ENCODE results near the gene KIRREL3. TPM values are rescaled to one million over a fixed set of nuclear protein-coding genes. Genes with fewer than 3 reads are reported as not detected.

Gene KIRREL3
- total and polyA plus RNA-seq, 9 donors = 0.25 to 5.3 (median 0.48) TPM

DNA sequence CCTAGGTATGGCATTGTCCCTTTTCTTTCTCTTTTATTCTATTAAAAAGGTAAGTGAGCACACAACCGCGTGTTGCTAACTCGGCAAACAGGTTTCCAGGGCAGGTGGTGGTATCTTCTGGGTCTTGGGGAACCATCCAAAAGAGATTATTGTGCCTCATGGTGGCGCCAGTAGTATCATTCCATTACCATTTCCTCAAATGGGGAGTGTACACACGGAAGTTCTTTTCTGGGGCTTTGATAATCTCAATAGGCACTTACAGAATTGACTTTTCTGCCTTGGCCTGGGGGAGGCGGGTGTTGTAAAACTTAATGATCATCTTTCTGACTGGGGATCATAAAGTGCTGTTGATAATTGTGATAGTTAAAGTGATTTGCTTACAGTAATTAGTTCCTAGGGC lies 234.1 kb downstream of the KIRREL3 start:
- H3K27ac ChIP-seq = no peak overlapping the region
- TF ChIP-seq EP300 (IDR thresholded peaks at IDR 0.05) (no peak), POLR2A (IDR thresholded peaks at IDR 0.05) (no peak)
- TF ChIP-seq, protein P1, sequence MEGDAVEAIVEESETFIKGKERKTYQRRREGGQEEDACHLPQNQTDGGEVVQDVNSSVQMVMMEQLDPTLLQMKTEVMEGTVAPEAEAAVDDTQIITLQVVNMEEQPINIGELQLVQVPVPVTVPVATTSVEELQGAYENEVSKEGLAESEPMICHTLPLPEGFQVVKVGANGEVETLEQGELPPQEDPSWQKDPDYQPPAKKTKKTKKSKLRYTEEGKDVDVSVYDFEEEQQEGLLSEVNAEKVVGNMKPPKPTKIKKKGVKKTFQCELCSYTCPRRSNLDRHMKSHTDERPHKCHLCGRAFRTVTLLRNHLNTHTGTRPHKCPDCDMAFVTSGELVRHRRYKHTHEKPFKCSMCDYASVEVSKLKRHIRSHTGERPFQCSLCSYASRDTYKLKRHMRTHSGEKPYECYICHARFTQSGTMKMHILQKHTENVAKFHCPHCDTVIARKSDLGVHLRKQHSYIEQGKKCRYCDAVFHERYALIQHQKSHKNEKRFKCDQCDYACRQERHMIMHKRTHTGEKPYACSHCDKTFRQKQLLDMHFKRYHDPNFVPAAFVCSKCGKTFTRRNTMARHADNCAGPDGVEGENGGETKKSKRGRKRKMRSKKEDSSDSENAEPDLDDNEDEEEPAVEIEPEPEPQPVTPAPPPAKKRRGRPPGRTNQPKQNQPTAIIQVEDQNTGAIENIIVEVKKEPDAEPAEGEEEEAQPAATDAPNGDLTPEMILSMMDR (IDR thresholded peaks at IDR 0.05) = no peak
- no peak for DNase-seq
- no peak overlapping the region for H3K4me3 ChIP-seq
- intact Hi-C loops (cut with DNase I) = no loop called here
- H3K27me3 ChIP-seq = no peaks in the 10 kb centered on the region
- WGBS, 3 donors = 78 to 87% (median 80%) methylated on average over 6 of the region's 6 CpGs
- H3K36me3 ChIP-seq = no peaks in the 10 kb centered on the region
- H3K4me1 ChIP-seq (ENCODE audit: insufficient read depth) = no peaks in the 10 kb centered on the region
- H3K9me3 ChIP-seq = no peaks in the 10 kb centered on the region

DNA sequence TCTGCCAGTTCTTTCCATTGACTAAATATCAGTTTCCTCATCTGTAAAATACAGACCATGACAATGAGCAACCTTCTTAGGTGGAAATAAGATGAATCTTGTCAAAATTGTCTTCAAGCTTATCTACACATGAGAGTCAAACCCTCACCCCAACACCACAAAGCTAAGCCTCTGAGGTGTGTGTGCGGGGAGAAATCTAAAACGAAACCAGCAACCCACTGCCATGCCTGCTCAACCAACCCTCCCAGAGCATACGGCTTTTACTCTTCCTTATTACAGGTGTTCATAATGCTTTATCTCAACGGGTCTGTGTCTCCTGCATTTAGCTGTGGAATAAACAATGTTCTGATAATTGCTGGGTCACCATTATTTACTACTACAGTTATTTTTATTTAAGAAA lies 235.4 kb downstream of the KIRREL3 start:
- Histone ChIP-seq H3K27me3 (no peaks in the 10 kb centered on the region), H3K36me3 (no peaks in the 10 kb centered on the region), H3K27ac (no peak overlapping the region), H3K9me3 (no peaks in the 10 kb centered on the region), H3K4me3 (no peak overlapping the region), H3K4me1 (ENCODE audit: insufficient read depth) (no peaks in the 10 kb centered on the region)
- WGBS, 3 donors = 69 to 71% (median 70%) methylated on average over 4 of the region's 4 CpGs
- intact Hi-C loops (cut with DNase I) = no loop called here
- no peak for DNase-seq
- TF ChIP-seq POLR2A (IDR thresholded peaks at IDR 0.05) = no peak
- TF ChIP-seq EP300 (IDR thresholded peaks at IDR 0.05) = no peak

- 73 to 77% (median 77%) methylated on average over 10 of the region's 10 CpGs for WGBS, 3 donors
- Histone ChIP-seq H3K27me3 (no peaks in the 10 kb centered on the region), H3K36me3 (no peaks in the 10 kb centered on the region), H3K9me3 (no peaks in the 10 kb centered on the region), H3K4me1 (ENCODE audit: insufficient read depth) (no peaks in the 10 kb centered on the region), H3K4me3 (no peak overlapping the region), H3K27ac (no peak overlapping the region)
- intact Hi-C loops (cut with DNase I) = no loop called here
- TF ChIP-seq, protein P1 (IDR thresholded peaks at IDR 0.05) = no peak
- TF ChIP-seq EP300 (IDR thresholded peaks at IDR 0.05) = no peak
- TF ChIP-seq POLR2A (IDR thresholded peaks at IDR 0.05) = no peak
- no peak for DNase-seq
Measured at GRCh38 chr11:126764231-126764630, 236.3 kb downstream of the KIRREL3 start.

DNA sequence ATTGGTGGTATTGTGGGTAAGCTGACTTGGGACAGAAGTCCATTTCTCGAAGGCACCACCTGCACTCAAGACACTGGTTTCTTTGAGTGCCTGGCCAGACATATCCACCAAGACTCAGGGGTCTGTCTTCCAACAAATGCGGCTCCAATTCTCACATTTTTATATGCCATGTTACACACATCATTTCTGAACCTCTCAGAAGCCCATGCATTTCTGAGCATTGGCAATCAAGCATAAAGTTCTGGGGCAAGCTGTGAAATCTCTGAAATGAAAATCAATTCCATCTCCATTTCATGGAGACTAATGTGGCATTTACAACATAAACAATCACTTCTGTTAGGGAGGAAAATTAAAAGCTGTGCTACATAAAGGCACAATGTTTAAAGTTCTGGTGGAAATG lies 243.7 kb downstream of the KIRREL3 start:
- H3K9me3 ChIP-seq = no peaks in the 10 kb centered on the region
- DNase-seq = no peak
- H3K36me3 ChIP-seq = no peaks in the 10 kb centered on the region
- H3K27me3 ChIP-seq = no peaks in the 10 kb centered on the region
- H3K4me3 ChIP-seq = no peak overlapping the region
- H3K27ac ChIP-seq = no peak overlapping the region
- H3K4me1 ChIP-seq (ENCODE audit: insufficient read depth) = no peaks in the 10 kb centered on the region
- 72 to 91% (median 84%) methylated on average over 2 of the region's 2 CpGs for WGBS, 3 donors
- intact Hi-C loops (cut with DNase I) = no loop called here
- TF ChIP-seq POLR2A (IDR thresholded peaks at IDR 0.05) = no peak
- TF ChIP-seq, protein P1 (IDR thresholded peaks at IDR 0.05) = no peak
- TF ChIP-seq EP300 (IDR thresholded peaks at IDR 0.05) = no peak

GRCh38 chr11:126756421-126756820 lies 244.1 kb downstream of the KIRREL3 start:
- intact Hi-C loops (cut with DNase I) = no loop called here
- H3K4me1 ChIP-seq (ENCODE audit: insufficient read depth) = no peaks in the 10 kb centered on the region
- H3K27me3 ChIP-seq = no peaks in the 10 kb centered on the region
- no peak overlapping the region for H3K4me3 ChIP-seq
- no peaks in the 10 kb centered on the region for H3K36me3 ChIP-seq
- H3K27ac ChIP-seq = no peak overlapping the region
- WGBS, 3 donors = 66 to 79% (median 70%) methylated on average over 2 of the region's 2 CpGs
- no peaks in the 10 kb centered on the region for H3K9me3 ChIP-seq
- TF ChIP-seq EP300 (IDR thresholded peaks at IDR 0.05) (no peak), POLR2A (IDR thresholded peaks at IDR 0.05) (no peak)
- TF ChIP-seq, protein P1 (IDR thresholded peaks at IDR 0.05) = no peak
- no peak for DNase-seq

Measured in ovary (tissue), 9 donors.